B cell (primary cell): ENCODE measurements around the gene STYX. TPM values are rescaled to one million over a fixed set of nuclear protein-coding genes. Genes with fewer than 3 reads are reported as not detected.

Experiments used
- ATAC-seq: fragments of 200-7000 bp; cut with Tn5 transposase; one replicate; pipeline ENCODE4 v1.10.0; 2021; ENCODE audit warnings: low read depth, mild to moderate bottlenecking, moderate number of reproducible peaks, moderate library complexity
- CTCF ChIA-PET: fragments of 350-600 bp; sonication (Branson Sonifier 250); formaldehyde crosslinking; loops from one replicate; lab custom pipeline; 2021; ENCODE audit warnings: antibody characterized with exemption, inconsistent platforms; lab: Charles Lee
- POLR2A ChIA-PET: fragments of 350-600 bp; sonication (Branson Sonifier 250); formaldehyde crosslinking; loops from one replicate; lab custom pipeline; 2021; ENCODE audit warnings: antibody characterized with exemption; lab: Charles Lee
- DNase-seq: peaks from one replicate; pipeline ENCODE4 v3.0.0; 2013
- H2AFZ ChIP-seq: 2 replicates; pipeline ENCODE4 v1.6.1; 2012; ENCODE audit warnings: mild to moderate bottlenecking, low read depth, low read length; ENCODE audit not compliant: insufficient read depth, poor library complexity, severe bottlenecking
- H3K27ac ChIP-seq, 2 donors: 1 replicate in 1 of 2; 2 replicates in 1 of 2; pipeline ENCODE4 v1.5.1; 2012 to 2013; ENCODE audit warnings: low read length in 2 of 2, mild to moderate bottlenecking in 2 of 2, moderate library complexity in 1 of 2
- H3K27me3 ChIP-seq, 4 experiments: fragments of 200-600 bp in 1 of 4; sonication (generic) in 1 of 4; replicated peaks in 1 of 4; 1 replicate in 2 of 4; 2 replicates in 2 of 4; pipeline versions ENCODE4 v1.6.1 to v1.7.0; 2013 to 2016; ENCODE audit warnings: low read length in 3 of 4, mild to moderate bottlenecking in 2 of 4, mixed read lengths in 1 of 4, moderate library complexity in 1 of 4; ENCODE audit not compliant: insufficient read depth in 4 of 4, control insufficient read depth in 3 of 4; ENCODE audit errors: control extremely low read depth in 1 of 4
- H3K36me3 ChIP-seq, 2 experiments: replicated peaks in 1 of 2; 1 replicate in 1 of 2; 2 replicates in 1 of 2; pipeline versions ENCODE4 v1.6.1 to v1.7.1; 2013; ENCODE audit warnings: low read length in 1 of 2; ENCODE audit not compliant: insufficient read depth in 2 of 2, control insufficient read depth in 1 of 2; ENCODE audit errors: control extremely low read depth in 1 of 2, extremely low read depth in 1 of 2
- H3K4me1 ChIP-seq, 2 donors: fragments of 200-600 bp in 1 of 2; sonication (generic) in 1 of 2; 1 replicate in 1 of 2; 2 replicates in 1 of 2; pipeline versions ENCODE4 v1.5.1 to v1.6.1; 2013 to 2017; ENCODE audit warnings: low read length in 2 of 2; ENCODE audit not compliant: control insufficient read depth in 2 of 2, insufficient read depth in 2 of 2
- H3K4me2 ChIP-seq: replicated peaks from 2 replicates; pipeline ENCODE3; 2012; ENCODE audit warnings: mild to moderate bottlenecking, low read depth, low read length; ENCODE audit not compliant: poor library complexity, severe bottlenecking
- H3K4me3 ChIP-seq, 5 experiments: fragments of 200-600 bp in 1 of 5; sonication (generic) in 1 of 5; 1 replicate in 3 of 5; 2 replicates in 2 of 5; pipeline versions ENCODE4 v1.5.1 to v1.7.0; 2011 to 2016; ENCODE audit warnings: low read length in 4 of 5, mild to moderate bottlenecking in 4 of 5, low read depth in 2 of 5, control low read depth in 1 of 5, moderate library complexity in 1 of 5; ENCODE audit not compliant: insufficient read depth in 1 of 5; ENCODE audit errors: control extremely low read depth in 1 of 5, extremely low read depth in 1 of 5
- H3K79me2 ChIP-seq: fragments of 200-600 bp; sonication (generic); one replicate; pipeline ENCODE4 v1.6.0; 2016; ENCODE audit warnings: low read length; ENCODE audit not compliant: control insufficient read depth, insufficient read depth
- H3K9ac ChIP-seq: fragments of 200-600 bp; sonication (generic); 2 replicates; pipeline ENCODE4 v1.6.1; 2017; ENCODE audit warnings: mild to moderate bottlenecking, low read length, moderate library complexity
- H3K9me3 ChIP-seq, 3 donors: one replicate each; pipeline versions ENCODE4 v1.6.1 to v1.7.1; 2013; ENCODE audit warnings: low read length in 2 of 3; ENCODE audit not compliant: control insufficient read depth in 2 of 3, insufficient read depth in 1 of 3; ENCODE audit errors: control extremely low read depth in 1 of 3
- H4K20me1 ChIP-seq: 2 replicates; pipeline ENCODE4 v1.6.0; 2012; ENCODE audit warnings: mild to moderate bottlenecking, low read length; ENCODE audit not compliant: insufficient read depth, control insufficient read depth, poor library complexity, severe bottlenecking
- H3K27ac Mint-ChIP-seq: one replicate; pipeline ENCODE4 v1.8.0; 2021; ENCODE audit warnings: mixed read lengths
- H3K27me3 Mint-ChIP-seq: one replicate; pipeline ENCODE4 v1.8.0; 2021; ENCODE audit warnings: mixed read lengths
- H3K4me1 Mint-ChIP-seq: one replicate; pipeline ENCODE4 v1.8.0; 2021; ENCODE audit warnings: mixed read lengths
- H3K4me3 Mint-ChIP-seq: one replicate; pipeline ENCODE4 v1.8.0; 2021; ENCODE audit warnings: mixed read lengths
- H3K9me3 Mint-ChIP-seq: one replicate; pipeline ENCODE4 v1.8.0; 2022; ENCODE audit warnings: mixed read lengths; ENCODE audit not compliant: insufficient read depth
- EZH2 ChIP-seq: IDR thresholded peaks from 2 replicates; pipeline ENCODE4 v1.6.1; 2012; ENCODE audit warnings: borderline replicate concordance, low read depth, mild to moderate bottlenecking, moderate library complexity, low read length; ENCODE audit not compliant: insufficient read depth, poor library complexity, severe bottlenecking
- WGBS: methylation state at CpG from one replicate; pipeline ENCODE4 v1.1.5; 2013; ENCODE audit warnings: missing lambda C conversion rate; ENCODE audit not compliant: insufficient coverage; 5-methylcytosine and 5-hydroxymethylcytosine counted together
- intact Hi-C: fragments of 100-400 bp; cut with micrococcal nuclease; formaldehyde crosslinking; loops from one replicate; pipeline ENCODE4 v1.10.0; 2022
- polyA plus RNA-seq: library from polyadenylated mRNA; depleted of rRNA; stranded (reverse); fragments of >200 nt; gene quantifications from 2 replicates; pipeline ENCODE4 v1.2.3, GENCODE V29; 2012
- total RNA-seq, 2 donors: library from RNA; stranded (reverse); fragments of 120-200 nt in 1 of 2; gene quantifications; 1 replicate in 1 of 2; 2 replicates in 1 of 2; pipeline versions ENCODE4 v1.2.3 to v1.2.4, GENCODE V29; 2013 to 2022
- TF ChIP-seq, protein P1 (sequence below): fragments of 200-600 bp; IDR thresholded peaks from one replicate; pipeline ENCODE4 v1.8.0; 2022; ENCODE audit warnings: antibody characterized with exemption, mild to moderate bottlenecking

The STYX gene
- total and polyA plus RNA-seq, 2 donors (not counting 1 experiment from before 2014, with no cell fraction given) = 5.0 to 15.7 TPM

DNA sequence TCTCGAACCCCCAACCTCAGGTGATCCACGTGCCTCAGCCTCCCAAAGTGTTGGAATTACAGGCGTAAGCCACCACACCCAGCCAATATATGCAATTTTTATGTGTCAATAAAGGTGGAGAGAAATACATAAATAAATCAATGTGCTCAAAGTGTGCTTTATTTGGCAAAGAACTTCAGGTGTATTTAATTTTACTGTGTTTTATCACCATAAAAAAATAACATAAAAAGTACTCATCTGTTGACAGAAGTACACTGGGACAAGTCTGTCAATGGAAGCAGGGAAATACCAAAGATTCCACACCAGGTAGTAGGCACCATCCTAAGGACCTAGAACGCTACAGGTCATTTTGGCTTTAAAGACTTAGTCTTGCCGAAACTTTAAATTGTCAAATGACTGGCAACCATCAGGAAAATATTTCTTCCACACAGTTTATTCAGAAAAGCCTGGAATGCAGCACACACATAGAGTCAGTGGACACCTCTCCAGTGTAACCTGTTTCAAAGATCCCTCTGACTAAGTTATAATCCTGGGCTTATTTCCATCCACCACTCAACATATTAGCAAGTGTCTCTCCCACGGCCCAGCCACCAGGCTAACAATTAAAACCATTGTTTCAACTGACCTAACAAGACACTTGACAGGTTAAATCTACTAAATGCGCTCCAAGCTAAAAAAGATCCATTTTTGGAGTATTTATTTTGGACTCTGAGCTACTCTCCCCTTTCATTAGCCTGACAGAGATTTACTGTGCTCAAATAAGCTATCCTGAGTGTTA lies 38.8 kb upstream of the STYX start:
- Histone ChIP-seq H3K4me2 (no peak overlapping the region), H3K9ac (no peak overlapping the region), H3K79me2 (peaks cover 86% of the 10 kb centered on the region), H3K27me3 (no peaks in the 10 kb centered on the region), H3K27ac (no peak overlapping the region), H2AFZ (no peak overlapping the region), H3K4me1 (peaks cover 4 to 7% of the 10 kb centered on the region in 2 donors), H3K9me3 (no peaks in the 10 kb centered on the region), H3K4me3 (no peak overlapping the region), H4K20me1 (peaks cover 34% of the 10 kb centered on the region), H3K36me3 (no peaks in the 10 kb centered on the region)
- DNase-seq (no peak), ATAC-seq (no peak)
- no peaks in the 10 kb centered on the region for H3K27me3 Mint-ChIP-seq
- 93% methylated on average over 3 of the region's 7 CpGs for WGBS
- H3K4me3 Mint-ChIP-seq = no peak overlapping the region
- no peak overlapping the region for H3K27ac Mint-ChIP-seq
- intact Hi-C loops = loop anchor here (10.0 kb wide), 1 partner anchor 1596 kb away; the partner anchor contains the start of gene TRIM9
- ChIA-PET POLR2A (no interaction called here), CTCF (no interaction called here)
- TF ChIP-seq, protein P1, sequence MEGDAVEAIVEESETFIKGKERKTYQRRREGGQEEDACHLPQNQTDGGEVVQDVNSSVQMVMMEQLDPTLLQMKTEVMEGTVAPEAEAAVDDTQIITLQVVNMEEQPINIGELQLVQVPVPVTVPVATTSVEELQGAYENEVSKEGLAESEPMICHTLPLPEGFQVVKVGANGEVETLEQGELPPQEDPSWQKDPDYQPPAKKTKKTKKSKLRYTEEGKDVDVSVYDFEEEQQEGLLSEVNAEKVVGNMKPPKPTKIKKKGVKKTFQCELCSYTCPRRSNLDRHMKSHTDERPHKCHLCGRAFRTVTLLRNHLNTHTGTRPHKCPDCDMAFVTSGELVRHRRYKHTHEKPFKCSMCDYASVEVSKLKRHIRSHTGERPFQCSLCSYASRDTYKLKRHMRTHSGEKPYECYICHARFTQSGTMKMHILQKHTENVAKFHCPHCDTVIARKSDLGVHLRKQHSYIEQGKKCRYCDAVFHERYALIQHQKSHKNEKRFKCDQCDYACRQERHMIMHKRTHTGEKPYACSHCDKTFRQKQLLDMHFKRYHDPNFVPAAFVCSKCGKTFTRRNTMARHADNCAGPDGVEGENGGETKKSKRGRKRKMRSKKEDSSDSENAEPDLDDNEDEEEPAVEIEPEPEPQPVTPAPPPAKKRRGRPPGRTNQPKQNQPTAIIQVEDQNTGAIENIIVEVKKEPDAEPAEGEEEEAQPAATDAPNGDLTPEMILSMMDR = no peak
- TF ChIP-seq EZH2 = no peak
- H3K9me3 Mint-ChIP-seq = no peaks in the 10 kb centered on the region
- peaks cover 41% of the 10 kb centered on the region for H3K4me1 Mint-ChIP-seq

DNA sequence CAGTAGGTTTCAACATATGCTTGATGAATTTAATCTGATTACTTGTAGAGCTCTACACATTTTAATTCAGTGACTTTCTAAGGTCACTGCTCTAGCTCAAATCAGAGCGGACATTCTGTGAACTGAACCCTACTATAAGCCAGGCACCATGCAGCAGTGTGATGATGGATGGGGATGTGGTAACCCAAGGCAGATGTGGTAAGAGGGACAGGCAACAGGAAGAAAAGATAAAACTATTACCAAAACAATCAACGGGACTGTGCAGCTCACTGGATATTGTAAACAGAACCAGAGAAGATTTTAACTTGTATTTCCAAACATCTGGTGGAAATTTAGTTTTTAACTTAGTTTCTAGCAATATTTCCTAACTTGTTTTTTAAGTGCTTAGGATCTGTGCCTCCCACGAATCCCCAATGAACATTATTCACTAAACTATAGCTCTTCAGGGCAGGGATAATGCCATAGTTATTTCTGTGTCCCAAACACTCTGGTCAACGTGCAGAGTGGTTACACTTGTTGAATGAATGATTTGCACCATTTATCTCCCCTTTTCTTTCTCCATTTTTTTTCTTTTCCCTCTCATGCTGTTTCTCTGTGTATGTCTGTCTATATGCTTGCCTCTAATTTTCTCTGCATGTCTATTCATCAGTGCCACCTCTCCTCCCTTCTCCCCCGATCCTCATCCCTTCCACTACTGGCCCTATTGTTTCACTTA lies 37.6 kb upstream of the STYX start:
- Histone ChIP-seq H3K79me2 (peaks cover 74% of the 10 kb centered on the region), H3K27ac (no peak overlapping the region), H3K9ac (no peak overlapping the region), H3K36me3 (no peaks in the 10 kb centered on the region), H3K4me1 (peaks cover 5 to 7% of the 10 kb centered on the region in 2 donors), H4K20me1 (peaks cover 21% of the 10 kb centered on the region), H3K9me3 (no peaks in the 10 kb centered on the region), H3K4me2 (no peak overlapping the region), H2AFZ (no peak overlapping the region), H3K4me3 (no peak overlapping the region), H3K27me3 (no peaks in the 10 kb centered on the region)
- POLR2A ChIA-PET = no interaction called here
- no peak for ATAC-seq
- Mint-ChIP-seq H3K4me1 (peaks cover 39% of the 10 kb centered on the region), H3K27me3 (no peaks in the 10 kb centered on the region), H3K9me3 (no peaks in the 10 kb centered on the region), H3K27ac (no peak overlapping the region), H3K4me3 (peak overlapping the region; percentile 7)
- CTCF ChIA-PET = no interaction called here
- DNase-seq = no peak
- 80% methylated on average over 1 of the region's 5 CpGs for WGBS
- TF ChIP-seq, protein P1 = no peak
- TF ChIP-seq EZH2 = no peak
- intact Hi-C loops = loop anchor here (10.0 kb wide), 1 partner anchor 1598 kb away; the partner anchor contains the start of gene TRIM9
